Tibial nerve (tissue), 3 donors: ENCODE results near the gene COPE.

ENCODE experiments used
- CTCF ChIP-seq, 5 experiments: fragments of 200-600 bp in 3 of 5; fragments of 450-650 bp in 2 of 5; sonication (generic) in 3 of 5; IDR thresholded peaks; one replicate each; pipeline ENCODE4 v1.5.1; 2016 to 2019; ENCODE audit warnings: antibody characterized with exemption in 5 of 5, mild to moderate bottlenecking in 3 of 5, moderate library complexity in 2 of 5
- POLR2A ChIP-seq, 2 donors: fragments of 450-650 bp; IDR thresholded peaks; one replicate each; pipeline ENCODE4 v1.6.1; 2017; ENCODE audit warnings: antibody characterized with exemption in 2 of 2, mild to moderate bottlenecking in 2 of 2, moderate library complexity in 2 of 2

GRCh38 chr19:18879579-18880373 is 39.4 kb downstream of the COPE start:
- no peak for TF ChIP-seq CTCF (IDR thresholded peaks at IDR 0.05)
- TF ChIP-seq POLR2A (IDR thresholded peaks at IDR 0.05), result no peak
